Lung (tissue), 12 donors: ENCODE results near the gene USH2A. TPM values are rescaled to one million over a fixed set of nuclear protein-coding genes. Genes with fewer than 3 reads are reported as not detected.
"Not testable (repeated sequence)": the region's sequence is repeated elsewhere in the genome, so short reads cannot be mapped to it uniquely, and the experiment has no call there.

Source experiments
- ATAC-seq: fragments of 200-7000 bp; cut with Tn5 transposase; one replicate; pipeline ENCODE4 v1.9.1; 2020; ENCODE audit warnings: moderate number of reproducible peaks; ENCODE audit not compliant: insufficient read depth, low FRiP score
- DNase-seq, 3 donors: peaks; one replicate each; pipeline ENCODE4 v3.0.0-alpha.2; 2013 to 2017
- H3K27ac ChIP-seq, 2 donors: one replicate each; pipeline ENCODE4 v1.5.1; 2013; ENCODE audit warnings: mild to moderate bottlenecking in 2 of 2, moderate library complexity in 2 of 2, control low read depth in 1 of 2, inconsistent platforms in 1 of 2, low read depth in 1 of 2, low read length in 1 of 2
- H3K27me3 ChIP-seq, 3 donors: one replicate each; pipeline ENCODE4 v1.5.1; 2013; ENCODE audit warnings: low read length in 2 of 3; ENCODE audit not compliant: control insufficient read depth in 3 of 3, insufficient read depth in 3 of 3
- H3K36me3 ChIP-seq, 4 donors: one replicate each; pipeline ENCODE4 v1.5.1; 2013; ENCODE audit warnings: low read length in 4 of 4, mild to moderate bottlenecking in 1 of 4, moderate library complexity in 1 of 4; ENCODE audit not compliant: control insufficient read depth in 4 of 4, insufficient read depth in 4 of 4
- H3K4me1 ChIP-seq, 5 donors: one replicate each; pipeline ENCODE4 v1.5.1; 2013; ENCODE audit warnings: low read length in 5 of 5, mild to moderate bottlenecking in 2 of 5, moderate library complexity in 1 of 5; ENCODE audit not compliant: control insufficient read depth in 5 of 5, insufficient read depth in 5 of 5
- H3K4me3 ChIP-seq: one replicate; pipeline ENCODE4 v1.5.1; 2013; ENCODE audit warnings: mild to moderate bottlenecking, control low read depth, moderate library complexity
- H3K9ac ChIP-seq, 2 donors: one replicate each; pipeline ENCODE4 v1.5.1; 2013; ENCODE audit warnings: low read length in 2 of 2, control low read depth in 1 of 2; ENCODE audit not compliant: insufficient read depth in 1 of 2
- H3K9me3 ChIP-seq, 4 donors: one replicate each; pipeline ENCODE4 v1.5.1; 2013; ENCODE audit warnings: low read length in 3 of 4, mild to moderate bottlenecking in 1 of 4, moderate library complexity in 1 of 4; ENCODE audit not compliant: control insufficient read depth in 4 of 4, insufficient read depth in 3 of 4
- CTCF ChIP-seq: IDR thresholded peaks from 2 replicates; pipeline ENCODE4 v1.5.1; 2012; ENCODE audit warnings: mild to moderate bottlenecking; ENCODE audit errors: control extremely low read depth, extremely low read depth
- WGBS, 2 donors: extraction: QIAGEN DNeasy Blood & Tissue Kit; methylation state at CpG; one replicate each; pipeline ENCODE4 v1.1.7; 2013; 5-methylcytosine and 5-hydroxymethylcytosine counted together
- polyA plus RNA-seq, 2 donors: library from polyadenylated mRNA; stranded (reverse); fragments of 200-250 nt; gene quantifications; one replicate each; pipeline ENCODE4 v1.2.1, GENCODE V29; 2013
- total RNA-seq, 2 donors: library from RNA; depleted of rRNA in 1 of 2; stranded (reverse); fragments of >200 nt in 1 of 2; gene quantifications; one replicate each; pipeline ENCODE4 v1.2.1, GENCODE V29; 2014 to 2021
- donor health status: control.
- donor health status: control.
- donor health status: Bipolar disorder and iron deficiency.
- donor health status: healthy.
- donor health status: DM: yes; HTN: yes; CAD: no.

USH2A gene
- total and polyA plus RNA-seq, 4 donors: under 0.01 to 0.11 TPM; not detected in 2

DNA sequence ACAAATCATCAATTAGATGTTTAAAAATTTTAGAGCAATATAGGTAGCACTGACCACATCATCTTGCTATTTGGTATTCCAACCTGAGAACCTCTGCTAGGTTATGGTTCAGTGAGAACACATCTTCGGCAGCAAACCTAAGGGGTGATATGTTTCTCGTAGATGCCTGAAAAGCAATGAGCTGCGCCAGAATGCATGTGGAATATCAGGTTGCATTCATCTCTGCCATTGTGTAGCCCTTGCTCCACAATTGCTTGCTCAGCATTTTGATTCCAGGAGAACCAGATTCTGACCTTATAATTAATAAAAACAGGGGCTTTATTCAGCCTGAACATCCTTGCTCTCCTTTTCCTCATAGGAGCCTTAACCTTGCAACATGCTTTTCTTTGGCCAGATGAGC, 408.1 kb downstream of the USH2A start:
- TF ChIP-seq CTCF: no peak
- Histone ChIP-seq H3K9ac (no peak overlapping the region), H3K4me1 (no peaks in the 10 kb centered on the region), H3K27me3 (no peaks in the 10 kb centered on the region), H3K36me3 (no peaks in the 10 kb centered on the region), H3K9me3 (no peaks in the 10 kb centered on the region), H3K27ac (no peak overlapping the region), H3K4me3 (no peak overlapping the region)
- WGBS, 2 donors: 92 to 93% methylated on average over 3 of the region's 3 CpGs
- DNase-seq (no peak), ATAC-seq (no peak)

- H3K27ac ChIP-seq: no peak overlapping the region
- no peak for TF ChIP-seq CTCF
- no peak overlapping the region for H3K4me3 ChIP-seq
- DNase-seq (no peak), ATAC-seq (no peak)
- H3K36me3 ChIP-seq: no peaks in the 10 kb centered on the region
- no peaks in the 10 kb centered on the region for H3K27me3 ChIP-seq
- H3K4me1 ChIP-seq: no peaks in the 10 kb centered on the region
- H3K9ac ChIP-seq: no peak overlapping the region
- WGBS, 2 donors: 33 to 40% methylated on average over 2 of the region's 2 CpGs
- no peaks in the 10 kb centered on the region for H3K9me3 ChIP-seq
Measured at GRCh38 chr1:216014086-216014485, 409.2 kb downstream of the USH2A start.

DNA sequence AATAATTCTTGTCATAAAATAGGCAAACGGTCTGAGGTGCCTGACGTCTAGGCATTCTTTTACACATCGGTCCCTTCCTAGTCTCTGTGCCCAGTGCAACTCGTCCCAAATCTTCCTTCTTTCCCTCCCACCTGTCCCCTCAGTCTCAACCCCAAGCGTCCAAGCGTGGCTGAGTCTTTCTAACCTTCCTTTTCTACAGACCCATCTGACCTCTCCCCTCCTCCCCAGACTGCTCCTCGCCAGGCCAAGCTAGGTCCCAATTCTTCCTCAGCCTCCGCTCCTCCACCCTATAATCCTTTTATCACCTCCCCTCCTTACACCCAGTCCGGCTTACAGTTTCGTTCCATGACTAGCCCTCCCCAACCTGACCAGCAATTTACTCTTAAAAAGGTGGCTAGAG, 413.8 kb downstream of the USH2A start:
- H3K36me3 ChIP-seq, H3K9me3 ChIP-seq, H3K4me3 ChIP-seq, H3K27ac ChIP-seq, H3K4me1 ChIP-seq, H3K9ac ChIP-seq, DNase-seq, ATAC-seq, H3K27me3 ChIP-seq: not testable (repeated sequence)
- WGBS, 2 donors: 73 to 86% methylated on average over 8 to 10 of the region's 10 CpGs

- Histone ChIP-seq H3K9me3 (no peaks in the 10 kb centered on the region), H3K9ac (no peak overlapping the region), H3K27me3 (no peaks in the 10 kb centered on the region), H3K4me3 (no peak overlapping the region), H3K36me3 (no peaks in the 10 kb centered on the region), H3K27ac (no peak overlapping the region), H3K4me1 (no peaks in the 10 kb centered on the region)
- WGBS, 2 donors: 86 to 94% methylated on average over 2 of the region's 2 CpGs
- TF ChIP-seq CTCF: no peak
- DNase-seq (no peak), ATAC-seq (no peak)
Measured at GRCh38 chr1:216005916-216006315, 417.3 kb downstream of the USH2A start.
